Endodermal cell (in vitro differentiated cells): ENCODE measurements around the gene PNKD. TPM values are rescaled to one million over a fixed set of nuclear protein-coding genes. Genes with fewer than 3 reads are reported as not detected.

Experiments
- DNase-seq: peaks from one replicate; pipeline ENCODE4 v3.0.0-alpha.2; 2017
- H3K27ac ChIP-seq: 2 replicates; pipeline ENCODE4 v1.5.1; 2013; ENCODE audit warnings: mild to moderate bottlenecking, low read depth, low read length, moderate library complexity
- H3K27me3 ChIP-seq: 2 replicates; pipeline ENCODE4 v1.6.1; 2013; ENCODE audit warnings: mild to moderate bottlenecking, low read length, moderate library complexity; ENCODE audit not compliant: insufficient read depth, control insufficient read depth, poor library complexity, severe bottlenecking
- H3K36me3 ChIP-seq: 2 replicates; pipeline ENCODE4 v1.7.0; 2013; ENCODE audit warnings: mild to moderate bottlenecking, low read length, moderate library complexity; ENCODE audit not compliant: control insufficient read depth, insufficient read depth
- H3K4me1 ChIP-seq: one replicate; pipeline ENCODE4 v1.7.0; 2013; ENCODE audit warnings: low read length; ENCODE audit not compliant: control insufficient read depth, insufficient read depth
- H3K4me3 ChIP-seq: 2 replicates; pipeline ENCODE4 v1.5.1; 2013; ENCODE audit warnings: mild to moderate bottlenecking, low read length, moderate library complexity
- H3K9ac ChIP-seq: 2 replicates; pipeline ENCODE4 v1.6.1; 2013; ENCODE audit warnings: mild to moderate bottlenecking, low read length, moderate library complexity; ENCODE audit not compliant: poor library complexity, severe bottlenecking; ENCODE audit errors: extremely low read depth
- H3K9me3 ChIP-seq: 2 replicates; pipeline ENCODE4 v1.6.1; 2013; ENCODE audit warnings: mild to moderate bottlenecking, low read length, moderate library complexity; ENCODE audit not compliant: control insufficient read depth
- H3K27ac Mint-ChIP-seq: 2 replicates; pipeline ENCODE4 v1.8.0; 2020; ENCODE audit warnings: mixed read lengths
- H3K27me3 Mint-ChIP-seq: 2 replicates; pipeline ENCODE4 v1.8.0; 2021; ENCODE audit warnings: mild to moderate bottlenecking, mixed read lengths; ENCODE audit not compliant: insufficient read depth
- H3K36me3 Mint-ChIP-seq: 2 replicates; pipeline ENCODE4 v1.8.0; 2020; ENCODE audit warnings: low read depth, mixed read lengths
- H3K4me1 Mint-ChIP-seq: 2 replicates; pipeline ENCODE4 v1.8.0; 2020; ENCODE audit warnings: mixed read lengths
- H3K4me3 Mint-ChIP-seq: 2 replicates; pipeline ENCODE4 v1.8.0; 2020; ENCODE audit warnings: mild to moderate bottlenecking, moderate library complexity, mixed read lengths
- H3K9me3 Mint-ChIP-seq: 2 replicates; pipeline ENCODE4 v1.8.0; 2020; ENCODE audit warnings: mild to moderate bottlenecking, mixed read lengths
- WGBS, 2 experiments: methylation state at CpG; one replicate each; pipeline versions ENCODE4 v1.1.5 to v1.1.7; 2013; ENCODE audit warnings: missing lambda C conversion rate in 2 of 2, mixed read lengths in 1 of 2; ENCODE audit not compliant: insufficient coverage in 1 of 2, insufficient read length in 1 of 2; 5-methylcytosine and 5-hydroxymethylcytosine counted together
- total RNA-seq, 2 donors: library from RNA; stranded (reverse); fragmentation: NEBNext Ultra II Directional in 1 of 2; extraction: Animal tissue kit (Norgen Biotek cat#: 25700) in 1 of 2; gene quantifications; 2 replicates in 1 of 2; 3 replicates in 1 of 2; pipeline ENCODE4 v1.2.1, GENCODE V29; 2021
- TF ChIP-seq, protein P1 (sequence below): fragments of 200-600 bp; sonication (generic); conservative IDR thresholded peaks from 2 replicates; pipeline ENCODE4 v1.5.0; 2021; ENCODE audit warnings: antibody characterized with exemption, mild to moderate bottlenecking

The PNKD gene
- total RNA-seq, 2 donors from 2014 or later, result 33.9 to 39.6 TPM

DNA sequence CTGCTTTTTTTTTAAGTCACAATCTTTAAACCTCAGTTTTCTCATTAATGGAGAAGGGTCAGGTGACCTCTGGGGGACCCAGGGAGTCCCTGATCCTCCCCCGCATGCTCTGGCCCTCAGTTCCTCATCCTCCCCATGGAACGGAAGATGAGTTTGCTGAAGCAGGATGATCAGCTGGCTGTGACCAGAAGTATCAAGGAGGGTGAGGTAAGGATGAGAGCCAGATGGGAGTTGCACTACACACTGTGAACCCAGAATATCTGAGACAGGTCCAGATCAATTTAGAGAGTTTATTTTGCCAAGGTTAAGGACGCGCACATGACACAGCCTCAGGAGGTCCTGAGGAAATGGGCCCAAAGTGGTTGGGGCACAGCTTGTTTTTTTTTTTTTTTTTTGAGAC is 90.1 kb downstream of the PNKD start:
- no peak overlapping the region for H3K27ac Mint-ChIP-seq

DNA sequence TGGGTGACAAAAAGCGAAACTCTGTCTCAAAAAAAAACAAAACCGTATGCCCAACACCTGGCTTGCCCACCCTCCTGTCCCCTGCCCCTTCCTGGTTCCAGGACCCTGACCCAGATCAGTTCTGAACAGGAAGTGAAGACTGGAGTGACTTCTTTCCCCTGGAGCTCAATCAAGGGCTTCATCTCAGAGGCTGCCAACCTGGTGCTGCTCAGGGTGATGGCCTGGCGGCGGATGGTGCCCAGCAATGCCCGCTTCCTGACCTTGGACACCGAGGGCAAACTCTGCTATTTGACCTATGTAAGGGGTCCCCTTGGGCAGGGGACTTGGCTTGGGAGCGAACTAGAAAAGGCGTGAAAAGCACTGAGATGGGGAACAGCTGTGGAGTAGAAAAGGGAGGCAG is 92.3 kb downstream of the PNKD start:
- Histone ChIP-seq H3K27me3 (no peaks in the 10 kb centered on the region), H3K36me3 (no peaks in the 10 kb centered on the region), H3K9me3 (no peaks in the 10 kb centered on the region), H3K4me3 (no peak overlapping the region), H3K27ac (no peak overlapping the region), H3K4me1 (peaks cover 3% of the 10 kb centered on the region), H3K9ac (no peak overlapping the region)
- no peaks in the 10 kb centered on the region for H3K36me3 Mint-ChIP-seq
- H3K27me3 Mint-ChIP-seq, result peaks cover 2% of the 10 kb centered on the region
- WGBS, 2 experiments, result 95 to 98% methylated on average over 6 to 8 of the region's 8 CpGs
- H3K9me3 Mint-ChIP-seq, result no peaks in the 10 kb centered on the region
- no peak overlapping the region for H3K4me3 Mint-ChIP-seq
- H3K27ac Mint-ChIP-seq, result no peak overlapping the region
- TF ChIP-seq, protein P1, sequence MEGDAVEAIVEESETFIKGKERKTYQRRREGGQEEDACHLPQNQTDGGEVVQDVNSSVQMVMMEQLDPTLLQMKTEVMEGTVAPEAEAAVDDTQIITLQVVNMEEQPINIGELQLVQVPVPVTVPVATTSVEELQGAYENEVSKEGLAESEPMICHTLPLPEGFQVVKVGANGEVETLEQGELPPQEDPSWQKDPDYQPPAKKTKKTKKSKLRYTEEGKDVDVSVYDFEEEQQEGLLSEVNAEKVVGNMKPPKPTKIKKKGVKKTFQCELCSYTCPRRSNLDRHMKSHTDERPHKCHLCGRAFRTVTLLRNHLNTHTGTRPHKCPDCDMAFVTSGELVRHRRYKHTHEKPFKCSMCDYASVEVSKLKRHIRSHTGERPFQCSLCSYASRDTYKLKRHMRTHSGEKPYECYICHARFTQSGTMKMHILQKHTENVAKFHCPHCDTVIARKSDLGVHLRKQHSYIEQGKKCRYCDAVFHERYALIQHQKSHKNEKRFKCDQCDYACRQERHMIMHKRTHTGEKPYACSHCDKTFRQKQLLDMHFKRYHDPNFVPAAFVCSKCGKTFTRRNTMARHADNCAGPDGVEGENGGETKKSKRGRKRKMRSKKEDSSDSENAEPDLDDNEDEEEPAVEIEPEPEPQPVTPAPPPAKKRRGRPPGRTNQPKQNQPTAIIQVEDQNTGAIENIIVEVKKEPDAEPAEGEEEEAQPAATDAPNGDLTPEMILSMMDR, result no peak
- no peak for DNase-seq
- peaks cover 13% of the 10 kb centered on the region for H3K4me1 Mint-ChIP-seq

More for the DNA sequence above, 90.1 kb downstream of the PNKD start:
- Histone ChIP-seq H3K27ac (no peak overlapping the region), H3K4me3 (no peak overlapping the region), H3K4me1 (peaks cover 9% of the 10 kb centered on the region), H3K27me3 (no peaks in the 10 kb centered on the region), H3K36me3 (no peaks in the 10 kb centered on the region), H3K9me3 (no peaks in the 10 kb centered on the region), H3K9ac (no peak overlapping the region)
- Mint-ChIP-seq H3K4me3 (no peak overlapping the region), H3K36me3 (no peaks in the 10 kb centered on the region), H3K9me3 (no peaks in the 10 kb centered on the region), H3K4me1 (peaks cover 23% of the 10 kb centered on the region), H3K27me3 (peaks cover 2% of the 10 kb centered on the region)
- WGBS, 2 experiments, result 91 to 94% methylated on average over 2 to 4 of the region's 4 CpGs
- TF ChIP-seq, protein P1, result no peak
- DNase-seq, result no peak

DNA sequence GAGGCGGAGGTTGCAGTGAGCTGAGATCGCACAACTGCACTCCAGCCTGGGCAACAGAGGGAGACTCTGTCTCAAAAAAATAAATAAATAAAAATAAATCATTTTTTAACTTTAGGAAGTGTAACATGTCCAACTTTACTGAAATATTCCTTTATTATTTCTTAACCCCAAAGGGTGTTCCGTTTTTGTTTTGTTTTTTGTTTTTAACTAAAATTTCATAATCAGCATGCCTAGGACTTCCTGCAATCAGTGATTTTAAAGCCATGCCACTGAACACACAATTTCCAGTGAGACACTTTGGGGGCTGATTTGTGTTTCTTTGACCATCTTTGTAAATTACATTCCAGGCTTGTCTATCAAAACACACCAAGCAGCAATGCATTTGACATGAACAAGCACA is 93.4 kb downstream of the PNKD start:
- no peak overlapping the region for H3K4me3 ChIP-seq
- H3K36me3 ChIP-seq, result no peaks in the 10 kb centered on the region
- no peak overlapping the region for H3K9ac ChIP-seq
- Mint-ChIP-seq H3K27me3 (peaks cover 5% of the 10 kb centered on the region), H3K9me3 (no peaks in the 10 kb centered on the region), H3K4me1 (peaks cover 8% of the 10 kb centered on the region), H3K4me3 (no peak overlapping the region), H3K36me3 (no peaks in the 10 kb centered on the region), H3K27ac (no peak overlapping the region)
- H3K27me3 ChIP-seq, result no peaks in the 10 kb centered on the region
- WGBS, 2 experiments, result 88 to 93% methylated on average over 1 to 2 of the region's 3 CpGs
- TF ChIP-seq, protein P1, result no peak
- H3K27ac ChIP-seq, result no peak overlapping the region
- H3K4me1 ChIP-seq, result peaks cover 3% of the 10 kb centered on the region
- DNase-seq, result no peak
- no peaks in the 10 kb centered on the region for H3K9me3 ChIP-seq
